ENCODE results near the gene HNRNPR. TPM values are rescaled to one million over a fixed set of nuclear protein-coding genes. Genes with fewer than 3 reads are reported as not detected.
A peak's percentile ranks its signal among the peaks of the same experiment; 100 is the strongest.

The HNRNPR gene
- total and polyA plus RNA-seq, 9 of the 15 experiments (the other 6 are each of a cell fraction or from before 2014, with no cell fraction given) = 80.9 to 372 (median 301) TPM

GRCh38 chr1:23383577-23384311, 39.7 kb upstream of the HNRNPR start (continued):
- TF ChIP-seq USF2 (CRISPR knock-in tag; IDR thresholded peaks at IDR 0.05) = peak; percentile 76
- no peak for TF ChIP-seq E2F3 (CRISPR knock-in tag; IDR thresholded peaks at IDR 0.05)
- no peak for TF ChIP-seq NELFE (IDR thresholded peaks at IDR 0.05; ENCODE audit: insufficient read depth, insufficient read length)
- TF ChIP-seq ZNF561 (CRISPR knock-in tag; conservative IDR thresholded peaks at IDR 0.05) = no peak
- no peak for TF ChIP-seq NFATC3 (IDR thresholded peaks at IDR 0.05)
- TF ChIP-seq, protein P1, sequence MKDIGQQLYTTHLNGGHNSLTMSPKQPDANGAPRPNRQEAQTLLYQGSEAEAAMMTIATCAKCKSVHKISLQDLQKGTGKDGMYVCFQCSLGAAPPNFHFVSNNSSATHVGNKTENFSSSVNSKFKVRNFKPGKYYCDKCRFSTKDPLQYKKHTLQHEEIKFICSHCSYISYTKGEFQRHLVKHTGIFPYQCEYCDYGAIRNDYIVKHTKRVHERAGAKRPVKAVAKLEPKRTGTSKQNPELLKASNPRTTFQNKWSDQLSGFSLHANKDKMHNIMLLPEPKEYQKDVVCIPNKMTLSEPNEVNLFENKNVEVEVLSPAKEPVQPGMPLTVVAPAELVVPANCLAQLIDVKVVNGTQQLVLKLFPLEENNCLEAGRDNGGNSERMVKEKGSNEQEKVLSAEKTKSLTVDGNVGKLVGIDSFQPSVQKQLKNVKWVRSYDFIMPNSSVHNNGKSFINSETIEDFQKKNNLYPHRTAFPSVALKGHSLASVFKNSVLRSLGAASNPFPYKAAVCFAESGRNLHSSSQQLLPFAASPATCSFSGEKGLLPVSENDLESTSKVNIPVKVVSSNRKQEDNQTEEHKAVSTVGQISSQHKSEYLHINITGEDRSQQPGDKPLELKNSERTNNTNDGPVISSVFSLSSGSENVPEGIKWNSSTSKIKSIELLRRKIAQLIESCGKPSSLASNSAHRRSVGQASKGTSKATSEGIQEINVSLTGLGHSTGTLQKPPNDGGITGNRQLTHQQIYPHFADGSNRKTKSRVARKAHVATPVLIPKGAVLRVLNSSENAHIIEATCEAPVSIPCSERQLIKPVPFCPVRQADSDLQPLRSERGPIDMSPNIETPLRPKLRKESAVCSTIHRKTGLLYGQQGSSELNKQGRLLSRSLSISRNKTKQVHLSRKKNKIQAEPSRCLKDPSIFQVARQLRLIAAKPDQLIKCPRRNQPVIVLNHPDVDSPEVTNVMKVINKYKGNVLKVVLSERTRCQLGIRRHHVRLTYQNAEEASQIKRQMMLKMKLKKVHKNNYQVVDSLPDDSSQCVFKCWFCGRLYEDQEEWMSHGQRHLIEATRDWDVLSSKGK (CRISPR knock-in tag; IDR thresholded peaks at IDR 0.05) = no peak
- TF ChIP-seq TFE3 (CRISPR knock-in tag; IDR thresholded peaks at IDR 0.05) = peak; percentile 72
- no peak for TF ChIP-seq ASH1L (IDR thresholded peaks at IDR 0.05; ENCODE audit: borderline replicate concordance, low read depth, partially characterized antibody)
- TF ChIP-seq SOX6 (IDR thresholded peaks at IDR 0.05) = 0 out of 2 replicates have a peak, but pooled peaks have one; percentile 39
- TF ChIP-seq HIVEP1 (CRISPR knock-in tag; IDR thresholded peaks at IDR 0.05) = no peak
- no peak for TF ChIP-seq EHMT2 (IDR thresholded peaks at IDR 0.05)
- peak; percentile 59 for TF ChIP-seq USF1 (CRISPR knock-in tag; IDR thresholded peaks at IDR 0.05)
- peak; percentile 48 for TF ChIP-seq MAX (CRISPR knock-in tag; IDR thresholded peaks at IDR 0.05)
- TF ChIP-seq RAD51 (IDR thresholded peaks at IDR 0.05; ENCODE audit: borderline replicate concordance, low read depth) = peak; percentile 58; the same call in 1 of the 2 replicates
- TF ChIP-seq ZNF696 (CRISPR knock-in tag; conservative IDR thresholded peaks at IDR 0.05) = no peak
- no peak for TF ChIP-seq ZNF277 (CRISPR knock-in tag; IDR thresholded peaks at IDR 0.05; ENCODE audit: borderline replicate concordance)
- TF ChIP-seq, protein P2, sequence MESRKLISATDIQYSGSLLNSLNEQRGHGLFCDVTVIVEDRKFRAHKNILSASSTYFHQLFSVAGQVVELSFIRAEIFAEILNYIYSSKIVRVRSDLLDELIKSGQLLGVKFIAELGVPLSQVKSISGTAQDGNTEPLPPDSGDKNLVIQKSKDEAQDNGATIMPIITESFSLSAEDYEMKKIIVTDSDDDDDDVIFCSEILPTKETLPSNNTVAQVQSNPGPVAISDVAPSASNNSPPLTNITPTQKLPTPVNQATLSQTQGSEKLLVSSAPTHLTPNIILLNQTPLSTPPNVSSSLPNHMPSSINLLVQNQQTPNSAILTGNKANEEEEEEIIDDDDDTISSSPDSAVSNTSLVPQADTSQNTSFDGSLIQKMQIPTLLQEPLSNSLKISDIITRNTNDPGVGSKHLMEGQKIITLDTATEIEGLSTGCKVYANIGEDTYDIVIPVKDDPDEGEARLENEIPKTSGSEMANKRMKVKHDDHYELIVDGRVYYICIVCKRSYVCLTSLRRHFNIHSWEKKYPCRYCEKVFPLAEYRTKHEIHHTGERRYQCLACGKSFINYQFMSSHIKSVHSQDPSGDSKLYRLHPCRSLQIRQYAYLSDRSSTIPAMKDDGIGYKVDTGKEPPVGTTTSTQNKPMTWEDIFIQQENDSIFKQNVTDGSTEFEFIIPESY (CRISPR knock-in tag; IDR thresholded peaks at IDR 0.05) = 0 out of 2 replicates have a peak, but pooled peaks have one; percentile 37

Data from K562 (cell line).